ENCODE measurements around the gene PLLP.
A peak's percentile ranks its signal among the peaks of the same experiment; 100 is the strongest.
"Not testable (repeated sequence)": the region's sequence is repeated elsewhere in the genome, so short reads cannot be mapped to it uniquely, and the experiment has no call there.

PLLP gene

GRCh38 chr16:57268804-57269800 lies 15.4 kb downstream of the PLLP start:
- no peaks in the 10 kb centered on the region for H3K9me3 Mint-ChIP-seq
- no peak for DNase-seq
- no peak for ATAC-seq
- H3K27me3 Mint-ChIP-seq: no peaks in the 10 kb centered on the region
- H3K27ac Mint-ChIP-seq: peak overlapping the region; percentile 69 to 80
- H3K4me1 Mint-ChIP-seq: peaks cover 55% of the 10 kb centered on the region
- H3K4me3 Mint-ChIP-seq: no peak overlapping the region

GRCh38 chr16:57267343-57267742 lies 17.1 kb downstream of the PLLP start:
- DNase-seq, H3K9me3 Mint-ChIP-seq, H3K27me3 Mint-ChIP-seq, ATAC-seq: not testable (repeated sequence)
- H3K27ac Mint-ChIP-seq: peak overlapping the region in 1 of 2 donors; percentile 46
- H3K4me3 Mint-ChIP-seq: peak overlapping the region in 1 of 2 donors; percentile 70
- H3K4me1 Mint-ChIP-seq: peaks cover 64% of the 10 kb centered on the region

DNA sequence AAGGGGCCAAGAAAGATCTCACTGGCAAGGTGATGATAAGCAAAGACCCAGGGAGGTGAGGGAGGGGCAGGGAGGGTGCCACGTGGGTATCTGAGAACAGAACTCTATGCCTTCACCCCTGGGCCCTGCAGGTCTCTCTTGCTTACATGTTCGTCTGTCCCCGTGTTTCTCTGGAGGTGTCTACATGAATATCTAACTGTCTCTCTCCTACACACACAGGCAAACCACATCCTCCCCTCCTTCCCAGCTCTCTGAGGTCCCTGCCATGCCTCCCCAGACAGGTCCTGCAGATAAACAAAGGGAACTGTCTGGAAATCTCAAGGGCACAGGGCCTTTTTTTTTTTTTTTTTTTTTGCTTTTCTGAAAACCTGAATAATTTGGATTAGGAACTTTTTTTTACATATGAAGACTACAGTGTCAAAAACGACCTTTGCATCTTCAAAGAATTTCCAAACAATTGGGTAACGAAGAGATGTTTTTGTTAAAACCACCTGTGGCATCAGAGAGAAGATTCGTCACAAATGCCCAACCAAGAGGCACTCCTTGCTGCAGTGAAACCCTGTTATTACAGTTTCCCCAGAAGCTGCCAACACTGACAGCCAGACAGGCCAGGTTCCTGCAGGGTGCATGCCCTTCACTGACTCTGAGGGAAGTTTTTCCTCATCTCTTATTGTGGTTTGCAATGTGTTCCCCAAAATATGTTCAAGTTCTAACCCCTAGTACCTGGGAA lies 17.8 kb downstream of the PLLP start:
- DNase-seq (peak; percentile 20 to 43), ATAC-seq (peak; percentile 82)
- no peaks in the 10 kb centered on the region for H3K9me3 Mint-ChIP-seq
- no peaks in the 10 kb centered on the region for H3K27me3 Mint-ChIP-seq
- peak overlapping the region; percentile 45 to 92 for H3K27ac Mint-ChIP-seq
- H3K4me3 Mint-ChIP-seq: peak overlapping the region; percentile 49 to 70
- H3K4me1 Mint-ChIP-seq: peaks cover 60% of the 10 kb centered on the region

GRCh38 chr16:57265850-57266530 lies 18.5 kb downstream of the PLLP start:
- Mint-ChIP-seq H3K4me1 (peaks cover 57% of the 10 kb centered on the region), H3K9me3 (no peaks in the 10 kb centered on the region), H3K4me3 (peak overlapping the region; percentile 49 to 70), H3K27me3 (no peaks in the 10 kb centered on the region), H3K27ac (peak overlapping the region in 1 of 2 donors; percentile 45)
- DNase-seq: no peak
- no peak for ATAC-seq

DNA sequence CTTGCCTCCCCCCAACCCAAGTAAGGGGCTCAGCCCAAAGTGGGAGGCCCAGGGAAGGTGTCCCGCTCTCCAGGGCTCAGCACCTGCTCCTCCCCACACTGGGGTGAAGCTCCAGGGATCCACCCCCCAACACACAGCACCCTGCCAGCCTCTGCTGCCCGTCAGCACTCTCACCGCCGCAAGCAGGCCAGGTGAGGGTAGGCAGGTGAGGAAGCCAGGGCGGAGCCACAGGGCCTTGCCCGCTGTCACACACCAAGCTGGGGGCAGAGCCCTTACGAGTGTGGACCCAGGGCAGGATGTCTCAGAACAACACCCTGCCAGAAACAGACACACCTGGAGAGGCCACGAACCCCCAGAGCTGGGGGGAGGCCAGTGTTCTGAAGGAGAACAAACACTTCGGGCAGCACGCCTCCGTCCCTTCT lies 19.5 kb downstream of the PLLP start:
- DNase-seq (no peak), ATAC-seq (no peak)
- Mint-ChIP-seq H3K9me3 (no peaks in the 10 kb centered on the region), H3K27me3 (no peaks in the 10 kb centered on the region), H3K4me1 (peaks cover 68% of the 10 kb centered on the region), H3K27ac (no peak overlapping the region), H3K4me3 (no peak overlapping the region)

- H3K27me3 Mint-ChIP-seq: no peaks in the 10 kb centered on the region
- H3K9me3 Mint-ChIP-seq: no peaks in the 10 kb centered on the region
- DNase-seq: no peak
- no peak overlapping the region for H3K4me3 Mint-ChIP-seq
- no peak overlapping the region for H3K27ac Mint-ChIP-seq
- peaks cover 72% of the 10 kb centered on the region for H3K4me1 Mint-ChIP-seq
- ATAC-seq: no peak
Measured at GRCh38 chr16:57264381-57264780, 20.1 kb downstream of the PLLP start.

DNA sequence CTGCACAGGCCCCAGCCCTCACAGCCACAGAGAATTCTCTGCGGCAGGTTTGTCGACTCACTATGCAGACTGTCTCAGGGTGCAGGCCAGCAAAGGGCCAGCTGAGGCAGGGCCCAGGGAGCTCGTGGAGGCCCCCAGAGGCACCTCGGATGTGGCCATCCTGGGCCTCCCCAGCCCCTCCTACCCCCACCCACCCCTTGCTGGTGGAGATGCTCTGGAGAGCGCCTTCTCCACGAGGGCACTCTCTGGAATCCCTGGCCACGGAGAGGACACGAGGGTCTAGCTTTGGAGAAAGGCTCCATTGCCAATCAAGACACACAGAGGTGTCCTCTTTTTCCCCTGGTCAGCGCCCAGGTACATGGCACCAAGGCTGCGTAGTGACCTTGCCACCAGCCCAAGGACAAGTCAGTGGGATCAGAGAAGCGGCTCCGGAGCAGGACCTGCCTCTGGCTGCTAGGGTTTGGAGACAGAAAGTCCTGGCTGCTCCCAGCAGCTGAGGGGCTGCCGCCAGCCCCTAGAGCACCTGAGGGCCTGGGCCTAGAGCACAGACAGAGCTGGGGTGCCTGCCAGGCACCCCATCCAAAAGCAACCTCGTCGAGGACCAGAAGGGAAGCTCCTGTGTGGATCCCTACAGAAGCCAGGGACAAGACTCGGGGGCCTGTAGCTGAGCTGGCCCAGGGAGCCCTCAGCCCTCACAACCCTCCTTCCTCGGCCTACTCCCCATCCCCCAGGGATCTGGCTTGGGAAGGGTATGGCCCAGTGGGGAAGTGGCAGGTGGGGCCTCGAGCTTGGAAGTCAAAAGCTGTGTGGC lies 20.7 kb downstream of the PLLP start:
- peaks cover 69% of the 10 kb centered on the region for H3K4me1 Mint-ChIP-seq
- H3K4me3 Mint-ChIP-seq: no peak overlapping the region
- no peaks in the 10 kb centered on the region for H3K9me3 Mint-ChIP-seq
- no peaks in the 10 kb centered on the region for H3K27me3 Mint-ChIP-seq
- ATAC-seq (no peak), DNase-seq (no peak)
- peak overlapping the region in 1 of 2 donors; percentile 59 for H3K27ac Mint-ChIP-seq

- no peak overlapping the region for H3K4me3 Mint-ChIP-seq
- H3K27ac Mint-ChIP-seq: peak overlapping the region in 1 of 2 donors; percentile 94
- H3K4me1 Mint-ChIP-seq: peaks cover 68% of the 10 kb centered on the region
- ATAC-seq: no peak
- H3K27me3 Mint-ChIP-seq: no peaks in the 10 kb centered on the region
- no peaks in the 10 kb centered on the region for H3K9me3 Mint-ChIP-seq
- DNase-seq: no peak
Measured at GRCh38 chr16:57262841-57263540, 21.5 kb downstream of the PLLP start.

- Mint-ChIP-seq H3K4me3 (no peak overlapping the region), H3K9me3 (no peaks in the 10 kb centered on the region), H3K27ac (no peak overlapping the region), H3K27me3 (no peaks in the 10 kb centered on the region), H3K4me1 (peaks cover 56% of the 10 kb centered on the region)
- ATAC-seq (no peak), DNase-seq (no peak)
Measured at GRCh38 chr16:57261806-57262205, 22.7 kb downstream of the PLLP start.

GRCh38 chr16:57260294-57260929 lies 24.1 kb downstream of the PLLP start:
- H3K4me1 Mint-ChIP-seq: peaks cover 42% of the 10 kb centered on the region
- ATAC-seq: peak; percentile 70
- DNase-seq: peak in 1 of 2 donors; percentile 35
- H3K27me3 Mint-ChIP-seq: no peaks in the 10 kb centered on the region
- peak overlapping the region; percentile 76 to 78 for H3K4me3 Mint-ChIP-seq
- no peaks in the 10 kb centered on the region for H3K9me3 Mint-ChIP-seq
- H3K27ac Mint-ChIP-seq: peak overlapping the region; percentile 88 to 90

DNA sequence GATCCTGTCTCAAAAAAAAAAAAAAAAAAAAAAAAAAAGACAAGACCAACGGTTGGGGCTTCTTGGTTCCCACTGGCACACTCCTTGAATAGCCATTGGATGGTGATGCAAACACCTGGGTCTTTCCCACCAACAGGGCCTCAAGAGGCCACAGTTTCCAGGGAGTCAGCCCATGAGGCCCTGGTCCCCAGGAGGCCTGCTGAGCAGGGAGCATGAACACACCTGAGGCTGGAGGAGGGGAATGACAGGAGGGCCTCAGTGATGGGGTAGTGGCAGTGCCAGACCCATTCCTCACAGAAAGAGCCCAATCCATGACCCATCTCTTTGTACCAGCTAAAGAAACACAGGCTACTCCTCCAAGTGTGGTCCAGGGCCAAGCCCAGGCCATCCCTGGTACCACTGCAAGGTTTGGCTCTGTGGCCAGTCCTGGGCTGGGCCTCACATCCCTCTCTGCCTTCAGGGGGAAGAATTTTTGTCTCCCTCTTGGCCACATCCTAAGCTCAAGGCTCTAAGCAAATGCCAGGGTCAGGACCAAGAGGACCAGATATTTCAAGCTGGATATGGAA lies 25.5 kb downstream of the PLLP start:
- peak overlapping the region in 1 of 2 donors; percentile 27 for H3K27ac Mint-ChIP-seq

DNA sequence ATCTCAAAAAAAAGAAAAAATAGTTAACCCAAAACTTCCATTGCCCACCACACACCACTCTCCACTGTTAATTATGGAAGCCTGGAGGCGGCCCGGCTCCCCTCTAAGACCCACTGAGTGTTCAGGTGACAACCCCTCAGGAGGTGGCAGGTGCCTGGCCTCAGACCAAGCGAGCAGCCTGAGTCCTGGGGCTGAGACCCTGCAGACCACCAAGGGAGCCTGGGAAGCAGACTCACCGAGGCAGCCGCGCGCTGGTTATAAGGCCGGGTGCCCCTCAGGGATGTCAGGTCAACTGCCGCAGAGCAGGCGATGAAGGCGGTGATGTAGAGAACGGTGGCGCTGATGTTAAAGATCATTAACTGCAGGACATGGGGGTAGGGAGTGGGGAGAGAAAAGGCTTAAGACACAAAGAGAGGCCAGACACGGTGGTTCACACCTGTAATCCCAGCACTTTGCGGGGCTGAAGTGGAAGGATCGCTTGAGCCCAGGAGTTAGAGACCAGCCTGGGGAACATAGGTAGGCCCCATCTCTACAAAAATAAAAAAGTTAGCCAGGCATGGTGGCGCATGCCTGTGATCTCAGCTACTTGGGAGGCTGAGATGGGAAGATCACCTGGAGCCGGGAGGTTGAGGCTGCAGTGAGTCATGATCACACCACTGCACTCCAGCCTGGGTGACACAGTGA lies 26.1 kb downstream of the PLLP start:
- H3K9me3 Mint-ChIP-seq: no peaks in the 10 kb centered on the region
- DNase-seq: no peak

More for the DNA sequence above, 25.5 kb downstream of the PLLP start:
- no peak for ATAC-seq
- Mint-ChIP-seq H3K9me3 (no peaks in the 10 kb centered on the region), H3K27me3 (no peaks in the 10 kb centered on the region), H3K4me3 (no peak overlapping the region), H3K4me1 (peaks cover 35% of the 10 kb centered on the region)
- no peak for DNase-seq

DNA sequence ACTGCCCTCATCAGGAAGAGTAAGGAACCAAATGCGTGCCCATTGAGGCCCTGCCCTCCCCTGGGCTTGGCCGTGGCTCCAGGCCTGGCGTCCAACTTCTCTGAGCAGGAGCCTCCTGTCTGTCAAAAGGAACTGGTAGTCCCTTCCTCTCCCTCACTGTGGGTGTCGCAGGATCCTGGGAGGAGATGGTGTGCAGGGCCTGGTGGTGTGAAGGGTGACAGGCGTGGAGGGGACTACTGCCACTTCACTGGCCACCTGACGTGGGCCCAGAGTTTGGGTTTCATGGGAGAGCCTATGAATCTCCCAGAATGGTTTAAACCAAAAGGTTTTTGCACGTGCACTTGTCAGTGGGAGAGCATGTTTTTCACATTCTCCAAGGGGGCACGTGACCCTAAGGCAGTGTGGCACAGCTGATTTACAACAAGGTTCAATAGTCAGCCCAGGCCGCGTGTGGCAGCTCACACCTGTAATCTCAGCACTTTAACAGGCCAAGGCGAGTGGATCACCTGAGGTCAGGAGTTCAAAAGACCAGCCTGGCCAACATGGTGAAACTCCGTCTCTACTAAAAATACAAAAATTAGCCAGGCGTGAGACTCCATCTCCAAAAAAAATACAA lies 26.9 kb downstream of the PLLP start:
- H3K27ac Mint-ChIP-seq: no peak overlapping the region
- no peak for ATAC-seq
- no peak for DNase-seq
- H3K9me3 Mint-ChIP-seq: no peaks in the 10 kb centered on the region
- no peaks in the 10 kb centered on the region for H3K27me3 Mint-ChIP-seq
- peaks cover 28% of the 10 kb centered on the region for H3K4me1 Mint-ChIP-seq
- H3K4me3 Mint-ChIP-seq: no peak overlapping the region

More for the DNA sequence above, 26.1 kb downstream of the PLLP start:
- H3K27me3 Mint-ChIP-seq: no peaks in the 10 kb centered on the region
- peak overlapping the region in 1 of 2 donors; percentile 41 for H3K4me3 Mint-ChIP-seq
- peaks cover 35% of the 10 kb centered on the region for H3K4me1 Mint-ChIP-seq
- ATAC-seq: no peak
- H3K27ac Mint-ChIP-seq: peak overlapping the region in 1 of 2 donors; percentile 80
